Ecto neural progenitor cell (in vitro differentiated cells): ENCODE measurements around the gene CD101.

Source experiments
- DNase-seq: peaks from one replicate; pipeline ENCODE4 v3.0.0-alpha.2; 2018; ENCODE audit warnings: low spot score

CD101 gene

GRCh38 chr1:116986421-116987255 lies 14.9 kb upstream of the CD101 start:
- DNase-seq, result no peak

GRCh38 chr1:116987256-116987555 lies 14.4 kb upstream of the CD101 start:
- no peak for DNase-seq

DNA sequence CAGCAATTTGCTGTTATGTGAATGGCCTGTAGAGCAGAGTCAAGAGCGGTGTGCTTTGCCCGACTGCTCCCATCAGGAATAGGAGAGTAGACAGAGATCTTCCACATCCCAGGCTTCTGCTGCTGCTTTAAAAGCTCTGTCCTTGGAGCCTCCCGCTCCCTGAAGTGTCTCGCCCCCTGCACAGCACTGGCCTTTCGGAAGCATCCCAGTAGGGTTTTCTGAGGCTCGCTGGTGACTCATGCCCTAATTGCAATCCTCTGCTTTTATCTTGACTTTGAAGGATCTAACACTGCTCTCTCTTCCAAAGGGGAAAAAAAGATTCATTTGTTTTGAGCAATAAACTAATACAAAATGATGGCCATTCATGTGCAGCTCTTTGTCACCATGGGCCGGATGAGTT lies 13.3 kb upstream of the CD101 start:
- DNase-seq, result no peak

GRCh38 chr1:116988908-116989307 lies 12.7 kb upstream of the CD101 start:
- no peak for DNase-seq

DNA sequence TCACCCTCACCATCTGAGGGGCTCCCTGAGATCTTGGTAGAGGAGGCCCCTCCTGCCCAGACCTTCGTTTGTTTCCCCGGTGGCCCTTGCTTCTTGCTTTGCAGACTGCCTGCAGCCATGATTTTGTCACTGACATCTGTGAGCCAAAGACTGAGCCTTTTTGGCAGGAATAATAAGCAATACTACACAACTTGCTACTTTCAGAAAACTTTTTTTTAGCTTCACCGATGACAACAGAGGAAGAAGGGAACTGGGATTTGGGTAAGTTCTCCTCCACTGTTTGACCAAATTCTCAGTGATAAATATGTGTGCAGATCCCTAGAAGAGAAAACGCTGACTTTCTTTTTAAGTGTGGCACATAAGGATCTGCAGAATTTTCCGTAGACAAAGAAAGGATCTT lies 11.7 kb upstream of the CD101 start:
- DNase-seq, result no peak

DNA sequence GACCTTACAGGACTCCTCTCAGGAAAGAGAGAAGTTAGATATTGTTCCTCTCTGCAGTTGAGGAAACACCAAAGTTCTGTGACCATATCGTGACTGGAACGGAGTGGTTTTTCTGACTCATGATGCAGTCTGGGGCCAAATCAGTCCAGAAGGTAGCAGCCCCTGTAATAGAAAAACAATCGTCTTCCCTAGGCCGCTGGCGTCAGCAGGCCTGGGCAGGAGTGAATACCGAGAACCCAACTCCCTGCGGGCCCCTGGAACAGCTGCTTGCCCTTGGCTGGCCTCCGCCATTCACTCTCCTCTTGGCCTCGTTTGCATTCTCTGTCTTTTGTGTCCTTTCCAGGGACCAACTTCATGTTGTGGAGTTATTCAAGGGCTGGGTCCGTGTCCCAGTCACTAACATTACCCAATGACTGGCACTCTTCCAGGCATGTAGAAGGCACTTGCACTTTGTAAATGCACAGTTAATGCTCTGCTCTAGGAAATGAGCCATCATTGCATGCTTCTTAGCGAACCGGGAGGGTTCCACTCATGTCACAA lies 10.9 kb upstream of the CD101 start:
- DNase-seq, result no peak

GRCh38 chr1:116991171-116991845 lies 10.3 kb upstream of the CD101 start:
- no peak for DNase-seq

DNA sequence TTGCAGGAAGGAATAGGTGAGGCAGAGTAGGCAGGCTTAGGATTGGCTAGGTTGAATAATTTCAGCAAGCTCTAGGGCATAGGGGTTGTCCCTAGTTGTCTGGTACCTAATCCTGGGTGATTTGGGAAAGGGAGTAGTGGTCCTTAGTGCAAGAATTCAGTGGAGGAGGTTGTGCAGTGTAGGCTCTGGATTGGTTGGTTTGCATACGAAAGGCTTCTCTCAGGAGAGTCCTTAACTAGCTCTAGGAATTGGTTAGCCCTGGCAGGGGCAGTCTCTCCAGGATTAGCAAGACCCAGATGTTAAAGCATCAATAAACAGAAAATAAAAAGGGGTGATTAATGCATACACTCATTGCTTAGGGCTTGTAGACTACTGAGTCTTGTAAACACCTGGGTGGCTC lies 9.6 kb upstream of the CD101 start:
- DNase-seq, result no peak

DNA sequence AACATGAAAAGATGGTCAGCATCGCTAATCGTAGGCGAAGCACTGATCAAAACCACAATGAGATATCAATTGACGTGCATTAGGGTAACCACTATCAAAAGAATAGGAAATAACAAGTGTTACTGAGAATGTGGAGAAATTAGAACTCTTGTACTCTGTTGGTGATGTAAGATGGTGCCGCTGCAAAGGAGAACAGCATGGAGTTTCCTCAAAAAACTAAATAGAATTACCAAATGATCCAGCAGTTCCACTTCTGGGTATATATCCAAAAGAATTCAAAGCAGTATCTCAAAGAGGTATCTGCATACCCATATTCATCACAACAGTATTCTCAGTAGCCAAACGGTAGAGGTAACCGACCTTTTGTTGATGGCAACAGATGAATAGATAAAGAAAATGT lies 8.3 kb upstream of the CD101 start:
- DNase-seq, result no peak

GRCh38 chr1:116994411-116994810 lies 7.1 kb upstream of the CD101 start:
- DNase-seq, result no peak

DNA sequence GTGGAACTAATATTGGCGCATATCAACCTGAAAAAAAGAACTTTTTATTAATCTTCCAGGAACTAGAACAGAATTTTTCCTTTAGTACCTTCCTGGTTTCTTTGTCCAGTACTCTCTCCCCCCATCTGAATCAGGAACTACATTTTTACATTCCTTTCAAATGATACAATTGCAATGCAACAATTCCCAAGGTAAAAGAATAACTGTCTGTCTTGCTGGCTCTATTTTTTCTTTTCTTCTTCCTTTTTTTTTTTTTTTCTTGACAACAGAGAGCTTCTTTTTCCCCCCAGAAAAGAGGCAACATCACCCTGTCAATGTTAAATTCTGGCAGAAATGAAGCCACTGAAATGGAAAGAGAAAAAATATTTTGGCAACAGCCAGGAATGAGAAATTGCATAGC lies 4.5 kb upstream of the CD101 start:
- DNase-seq, result no peak

- DNase-seq, result no peak
These were observed 3.9 kb upstream of the CD101 start for GRCh38 chr1:116997636-116998035.

- no peak for DNase-seq
These were observed 2.0 kb upstream of the CD101 start for GRCh38 chr1:116999596-116999995.

DNA sequence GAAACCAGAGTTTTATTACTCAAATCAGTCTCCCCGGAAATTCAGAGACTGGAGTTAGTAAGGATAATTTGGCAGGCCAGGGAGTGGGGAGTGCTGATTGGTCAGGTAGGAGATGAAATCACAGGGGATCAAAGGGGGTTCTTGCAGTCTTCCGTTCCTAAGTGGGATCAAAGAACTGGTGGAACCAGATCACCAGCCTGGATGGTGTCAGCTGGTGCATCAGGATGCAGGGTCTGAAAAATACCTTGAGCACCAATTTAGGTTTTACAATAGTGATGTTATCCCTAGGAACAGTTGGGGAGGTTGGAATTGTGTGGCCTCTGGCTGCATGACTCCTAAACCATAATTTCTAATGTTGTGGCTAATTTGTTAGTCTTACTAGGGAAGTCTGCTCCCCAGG lies 1.4 kb upstream of the CD101 start:
- DNase-seq, result no peak

- DNase-seq, result no peak
These were observed 1.8 kb downstream of the CD101 start for GRCh38 chr1:117003223-117003875.

- no peak for DNase-seq
These were observed 6.1 kb downstream of the CD101 start for GRCh38 chr1:117007719-117008013.

- DNase-seq, result no peak
These were observed 7.1 kb downstream of the CD101 start for GRCh38 chr1:117008656-117009055.

DNA sequence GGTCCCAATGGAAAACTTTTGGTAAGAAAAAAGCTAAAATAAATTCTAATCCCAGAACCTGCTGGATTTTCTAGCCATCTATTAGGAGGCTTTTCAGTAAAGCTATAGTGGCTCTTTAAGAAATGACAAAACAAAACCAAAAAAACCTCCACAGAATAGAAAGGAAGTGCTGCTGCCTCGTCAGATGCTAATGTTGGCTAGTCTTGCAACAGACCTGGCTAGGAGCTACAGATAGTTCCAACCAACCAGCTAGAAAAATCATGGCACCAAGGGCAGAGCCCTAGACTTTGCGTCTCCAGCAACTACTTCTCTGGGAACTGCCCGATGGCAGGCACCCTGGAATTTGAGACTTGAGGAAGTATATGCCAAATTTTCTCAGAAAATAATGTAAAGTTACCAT lies 7.6 kb downstream of the CD101 start:
- DNase-seq, result no peak

DNA sequence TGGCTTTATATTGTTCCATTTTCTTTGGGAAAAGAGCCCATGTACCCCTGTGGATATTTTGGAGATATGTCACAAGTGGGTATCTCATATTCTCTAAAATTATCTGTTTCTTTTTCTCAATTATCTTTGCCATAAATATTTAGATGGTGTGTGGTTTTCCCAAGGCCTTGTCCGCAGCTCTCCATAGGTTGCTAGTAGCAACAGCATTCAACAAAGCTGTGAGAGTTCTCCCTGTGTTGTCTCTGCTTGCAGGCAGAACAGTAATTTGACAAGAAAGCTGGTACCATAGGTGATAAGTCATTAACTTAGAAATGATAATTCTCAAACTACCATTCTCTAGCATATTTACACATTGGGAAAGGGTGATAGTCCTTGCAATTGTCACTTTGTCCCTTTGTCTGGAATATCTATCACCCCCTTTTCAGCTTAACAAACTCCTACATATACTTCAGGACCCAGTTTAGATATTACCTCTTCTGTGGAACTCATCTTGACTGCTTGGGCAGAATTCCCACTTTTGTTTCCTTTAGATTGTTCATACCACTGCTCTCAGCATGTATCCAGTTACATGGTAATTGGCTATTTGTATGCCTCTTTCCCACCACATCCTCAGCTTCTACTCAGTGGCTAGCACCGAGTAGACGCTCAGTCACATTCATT lies 8.9 kb downstream of the CD101 start:
- DNase-seq, result no peak

DNA sequence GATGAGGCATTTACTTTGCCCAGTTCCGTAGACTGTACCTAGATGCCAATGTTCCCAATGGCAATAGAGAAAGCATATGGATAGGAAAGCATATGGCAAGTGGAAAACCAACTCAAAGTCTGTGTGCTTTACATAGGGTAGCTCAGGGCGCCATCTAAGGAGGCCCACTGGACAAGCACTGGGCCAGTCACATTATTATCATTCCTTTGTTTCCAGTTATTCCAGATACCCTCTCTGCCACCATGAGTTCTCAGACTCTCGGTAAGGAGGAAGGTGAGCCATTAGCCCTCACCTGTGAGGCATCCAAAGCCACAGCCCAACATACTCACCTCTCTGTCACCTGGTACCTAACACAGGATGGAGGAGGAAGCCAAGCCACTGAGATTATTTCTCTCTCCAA lies 9.8 kb downstream of the CD101 start:
- DNase-seq, result no peak

DNA sequence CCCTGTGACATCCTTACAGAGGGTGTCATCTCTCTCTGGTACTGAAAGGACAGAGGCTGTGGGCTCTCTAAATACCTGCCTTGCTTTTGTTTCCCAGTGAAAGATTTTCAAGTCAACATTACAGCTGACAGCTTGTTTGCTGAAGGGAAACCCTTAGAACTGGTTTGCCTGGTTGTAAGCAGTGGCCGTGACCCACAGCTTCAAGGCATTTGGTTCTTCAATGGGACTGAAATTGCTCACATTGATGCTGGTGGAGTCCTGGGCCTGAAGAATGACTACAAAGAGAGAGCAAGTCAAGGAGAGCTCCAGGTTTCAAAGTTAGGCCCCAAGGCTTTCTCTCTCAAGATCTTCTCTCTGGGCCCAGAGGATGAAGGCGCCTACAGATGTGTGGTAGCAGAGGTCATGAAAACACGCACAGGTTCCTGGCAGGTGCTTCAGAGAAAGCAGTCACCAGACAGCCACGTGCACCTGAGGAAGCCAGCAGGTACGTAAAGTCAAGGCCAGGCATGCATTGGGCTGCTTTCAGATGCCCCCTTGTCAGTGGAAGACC lies 11.8 kb downstream of the CD101 start:
- DNase-seq, result no peak

- no peak for DNase-seq
These were observed 12.6 kb downstream of the CD101 start for GRCh38 chr1:117014209-117014608.

DNA sequence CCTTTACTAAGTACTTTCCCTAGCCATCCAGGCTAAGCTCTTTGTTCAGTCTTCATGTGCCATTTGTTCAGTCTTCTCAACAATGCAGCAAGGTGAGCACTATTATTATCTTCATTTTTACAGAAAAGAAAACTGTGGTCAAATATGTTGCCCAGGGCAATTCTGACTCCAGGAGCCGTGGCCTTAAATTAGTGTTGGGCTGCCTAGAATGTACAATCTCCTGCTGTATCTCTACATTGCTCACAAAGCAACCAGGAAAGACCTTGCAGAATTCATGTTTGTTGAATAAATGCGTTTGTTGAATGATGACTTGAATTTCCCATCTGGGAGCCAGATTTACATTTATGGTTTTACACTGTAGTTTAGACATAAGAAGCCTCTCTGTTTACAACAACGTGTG lies 14.2 kb downstream of the CD101 start:
- no peak for DNase-seq
